ENCODE measurements around the gene BBOX1. TPM values are rescaled to one million over a fixed set of nuclear protein-coding genes. Genes with fewer than 3 reads are reported as not detected.

BBOX1 gene
- total RNA-seq, 2 experiments from 2014 or later: not detected

- ATAC-seq (ENCODE audit: low read depth): no peak
- POLR2A ChIA-PET: no interaction called here
- Mint-ChIP-seq H3K36me3 (no peaks in the 10 kb centered on the region), H3K4me1 (no peaks in the 10 kb centered on the region), H3K27ac (no peak overlapping the region), H3K27me3 (no peaks in the 10 kb centered on the region), H3K9me3 (peaks cover 11% of the 10 kb centered on the region), H3K4me3 (no peak overlapping the region)
- DNase-seq: no peak
Measured at GRCh38 chr11:27041141-27041899, 705 bp downstream of the BBOX1 start.

GRCh38 chr11:27046956-27047355 lies 6.3 kb downstream of the BBOX1 start:
- POLR2A ChIA-PET: no interaction called here
- Mint-ChIP-seq H3K36me3 (no peaks in the 10 kb centered on the region), H3K27ac (no peak overlapping the region), H3K4me1 (no peaks in the 10 kb centered on the region), H3K9me3 (peaks cover 12% of the 10 kb centered on the region), H3K27me3 (no peaks in the 10 kb centered on the region), H3K4me3 (no peak overlapping the region)
- ATAC-seq (ENCODE audit: low read depth) (no peak), DNase-seq (no peak)

DNA sequence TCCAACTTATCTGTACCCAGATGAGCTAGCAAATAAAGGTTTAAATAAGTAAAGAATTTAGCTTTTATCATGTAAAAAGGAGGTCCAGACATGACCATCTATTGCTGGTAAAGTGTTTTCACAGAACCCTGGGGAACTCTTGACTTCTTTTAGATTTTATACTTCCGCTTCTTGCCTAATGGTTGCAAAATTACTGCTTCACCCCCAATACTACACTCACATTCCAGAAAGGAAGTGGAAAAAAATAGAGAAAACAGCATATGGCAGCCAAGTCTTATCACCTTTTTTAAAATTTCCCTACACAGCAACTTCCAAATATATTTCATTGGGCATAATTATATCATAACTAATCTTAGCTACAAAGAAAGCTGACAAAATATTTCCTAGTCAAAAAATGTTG lies 12.1 kb downstream of the BBOX1 start:
- Mint-ChIP-seq H3K27ac (no peak overlapping the region), H3K4me1 (no peaks in the 10 kb centered on the region), H3K27me3 (no peaks in the 10 kb centered on the region), H3K36me3 (no peaks in the 10 kb centered on the region), H3K9me3 (peaks cover 7% of the 10 kb centered on the region), H3K4me3 (no peak overlapping the region)
- POLR2A ChIA-PET: no interaction called here
- DNase-seq: no peak
- ATAC-seq (ENCODE audit: low read depth): no peak

- Mint-ChIP-seq H3K36me3 (no peaks in the 10 kb centered on the region), H3K4me1 (no peaks in the 10 kb centered on the region), H3K27me3 (no peaks in the 10 kb centered on the region), H3K27ac (no peak overlapping the region), H3K4me3 (no peak overlapping the region), H3K9me3 (peaks cover 5% of the 10 kb centered on the region)
- POLR2A ChIA-PET: no interaction called here
- DNase-seq (no peak), ATAC-seq (ENCODE audit: low read depth) (no peak)
Measured at GRCh38 chr11:27055065-27055682, 14.6 kb downstream of the BBOX1 start.

GRCh38 chr11:27057091-27057780 lies 16.6 kb downstream of the BBOX1 start:
- no peak for DNase-seq
- H3K36me3 Mint-ChIP-seq: no peaks in the 10 kb centered on the region
- peaks cover 3% of the 10 kb centered on the region for H3K9me3 Mint-ChIP-seq
- POLR2A ChIA-PET: no interaction called here
- H3K4me1 Mint-ChIP-seq: no peaks in the 10 kb centered on the region
- no peak overlapping the region for H3K4me3 Mint-ChIP-seq
- ATAC-seq (ENCODE audit: low read depth): no peak
- no peak overlapping the region for H3K27ac Mint-ChIP-seq
- H3K27me3 Mint-ChIP-seq: no peaks in the 10 kb centered on the region

GRCh38 chr11:27058456-27058855 lies 17.8 kb downstream of the BBOX1 start:
- H3K4me1 Mint-ChIP-seq: no peaks in the 10 kb centered on the region

DNA sequence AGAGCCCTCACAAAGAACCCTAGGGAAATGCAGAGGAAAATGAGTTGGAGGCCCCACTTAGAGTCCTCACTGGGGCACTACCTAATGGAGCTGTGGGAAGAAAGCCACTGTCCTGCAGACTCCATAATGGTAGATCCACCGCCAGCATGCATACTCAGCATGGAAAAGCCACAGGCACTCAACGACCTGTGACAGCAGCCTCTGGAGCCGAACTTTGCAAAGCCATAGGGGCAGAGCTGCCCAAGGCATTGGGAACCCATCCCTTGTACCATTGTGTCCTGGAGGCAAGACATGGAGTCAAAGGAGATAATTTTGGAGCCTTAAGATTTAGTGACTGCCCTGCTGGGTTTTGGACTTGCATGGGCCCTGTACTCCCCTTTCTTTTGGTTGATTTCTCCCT lies 18.8 kb downstream of the BBOX1 start:
- H3K4me3 Mint-ChIP-seq: no peak overlapping the region
- H3K27me3 Mint-ChIP-seq: no peaks in the 10 kb centered on the region
- ATAC-seq (ENCODE audit: low read depth): no peak
- H3K9me3 Mint-ChIP-seq: peaks cover 3% of the 10 kb centered on the region
- H3K4me1 Mint-ChIP-seq: no peaks in the 10 kb centered on the region
- H3K27ac Mint-ChIP-seq: no peak overlapping the region
- POLR2A ChIA-PET: no interaction called here
- no peaks in the 10 kb centered on the region for H3K36me3 Mint-ChIP-seq
- DNase-seq: no peak

More at GRCh38 chr11:27058456-27058855, 17.8 kb downstream of the BBOX1 start:
- DNase-seq: no peak
- no peak overlapping the region for H3K27ac Mint-ChIP-seq
- H3K9me3 Mint-ChIP-seq: peaks cover 3% of the 10 kb centered on the region
- no peaks in the 10 kb centered on the region for H3K36me3 Mint-ChIP-seq
- no peak for ATAC-seq (ENCODE audit: low read depth)
- H3K27me3 Mint-ChIP-seq: no peaks in the 10 kb centered on the region
- POLR2A ChIA-PET: no interaction called here
- H3K4me3 Mint-ChIP-seq: no peak overlapping the region

GRCh38 chr11:27060816-27061460 lies 20.3 kb downstream of the BBOX1 start:
- Mint-ChIP-seq H3K4me3 (no peak overlapping the region), H3K36me3 (no peaks in the 10 kb centered on the region), H3K27me3 (no peaks in the 10 kb centered on the region), H3K27ac (no peak overlapping the region), H3K9me3 (peaks cover 3% of the 10 kb centered on the region), H3K4me1 (no peaks in the 10 kb centered on the region)
- DNase-seq (no peak), ATAC-seq (ENCODE audit: low read depth) (no peak)
- POLR2A ChIA-PET: no interaction called here

DNA sequence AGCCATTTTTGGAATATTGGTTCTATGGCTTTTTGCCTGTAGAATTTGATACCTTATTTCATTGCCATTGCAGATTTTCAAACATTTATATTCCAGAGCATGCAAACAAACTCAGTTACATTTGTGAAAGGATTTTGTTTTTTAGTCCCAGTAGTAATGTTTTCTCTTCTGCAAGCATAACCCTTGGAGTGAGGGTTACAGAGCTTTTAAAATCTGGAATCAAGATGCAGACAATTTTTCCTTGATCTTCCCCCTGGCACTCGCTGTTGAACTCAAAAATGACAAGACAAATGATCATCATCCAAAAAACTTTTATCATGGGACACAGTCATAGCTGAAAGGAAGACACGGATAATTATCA lies 20.8 kb downstream of the BBOX1 start:
- ATAC-seq (ENCODE audit: low read depth) (no peak), DNase-seq (no peak)
- no peak overlapping the region for H3K27ac Mint-ChIP-seq
- H3K9me3 Mint-ChIP-seq: peaks cover 3% of the 10 kb centered on the region
- H3K4me3 Mint-ChIP-seq: no peak overlapping the region
- no peaks in the 10 kb centered on the region for H3K27me3 Mint-ChIP-seq
- no peaks in the 10 kb centered on the region for H3K36me3 Mint-ChIP-seq
- POLR2A ChIA-PET: no interaction called here
- no peaks in the 10 kb centered on the region for H3K4me1 Mint-ChIP-seq

GRCh38 chr11:27064086-27064485 lies 23.5 kb downstream of the BBOX1 start:
- ATAC-seq (ENCODE audit: low read depth) (no peak), DNase-seq (no peak)
- no peaks in the 10 kb centered on the region for H3K36me3 Mint-ChIP-seq
- peaks cover 2% of the 10 kb centered on the region for H3K9me3 Mint-ChIP-seq
- H3K4me1 Mint-ChIP-seq: no peaks in the 10 kb centered on the region
- no peak overlapping the region for H3K27ac Mint-ChIP-seq
- POLR2A ChIA-PET: no interaction called here
- H3K4me3 Mint-ChIP-seq: no peak overlapping the region
- H3K27me3 Mint-ChIP-seq: no peaks in the 10 kb centered on the region

GRCh38 chr11:27075192-27075591 lies 34.6 kb downstream of the BBOX1 start:
- ATAC-seq (ENCODE audit: low read depth): no peak
- Mint-ChIP-seq H3K36me3 (no peaks in the 10 kb centered on the region), H3K4me1 (no peaks in the 10 kb centered on the region), H3K27me3 (no peaks in the 10 kb centered on the region), H3K9me3 (peaks cover 9% of the 10 kb centered on the region), H3K4me3 (no peak overlapping the region), H3K27ac (no peak overlapping the region)
- DNase-seq: no peak
- POLR2A ChIA-PET: no interaction called here

- no peak for ATAC-seq (ENCODE audit: low read depth)
Measured at GRCh38 chr11:27075655-27076054, 35.0 kb downstream of the BBOX1 start.

DNA sequence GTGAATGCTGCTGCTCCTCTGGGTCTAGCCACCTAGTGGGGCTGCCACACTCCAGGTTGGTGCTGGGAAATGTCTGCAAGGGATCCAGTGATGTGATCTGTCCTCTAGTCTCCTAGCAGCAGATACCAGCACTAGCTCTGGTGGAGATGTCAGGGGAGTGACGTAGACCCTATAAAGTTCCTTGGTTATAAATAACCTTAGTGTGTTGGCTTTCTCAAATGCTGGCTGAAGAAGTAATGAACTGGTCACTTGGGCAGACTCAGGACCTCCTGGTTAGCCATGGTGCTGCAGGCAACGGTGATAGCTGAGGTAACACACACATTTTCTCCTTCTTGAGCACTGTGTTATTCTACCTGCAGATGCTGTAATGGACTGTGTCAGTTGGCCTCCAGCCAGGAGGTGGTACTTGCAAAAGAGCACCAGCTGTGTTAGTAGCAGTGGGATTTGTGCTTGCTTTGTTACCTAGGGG lies 35.5 kb downstream of the BBOX1 start:
- ATAC-seq (ENCODE audit: low read depth): no peak
- DNase-seq: no peak
- H3K4me3 Mint-ChIP-seq: no peak overlapping the region
- H3K27me3 Mint-ChIP-seq: no peaks in the 10 kb centered on the region
- no peaks in the 10 kb centered on the region for H3K4me1 Mint-ChIP-seq
- H3K36me3 Mint-ChIP-seq: no peaks in the 10 kb centered on the region
- no peak overlapping the region for H3K27ac Mint-ChIP-seq
- POLR2A ChIA-PET: no interaction called here
- peaks cover 9% of the 10 kb centered on the region for H3K9me3 Mint-ChIP-seq

More at GRCh38 chr11:27075655-27076054, 35.0 kb downstream of the BBOX1 start:
- Mint-ChIP-seq H3K27me3 (no peaks in the 10 kb centered on the region), H3K9me3 (peaks cover 9% of the 10 kb centered on the region), H3K36me3 (no peaks in the 10 kb centered on the region), H3K27ac (no peak overlapping the region), H3K4me3 (no peak overlapping the region), H3K4me1 (no peaks in the 10 kb centered on the region)
- DNase-seq: no peak
- POLR2A ChIA-PET: no interaction called here
